ENCODE measurements around the gene CRYZ. TPM values are rescaled to one million over a fixed set of nuclear protein-coding genes. Genes with fewer than 3 reads are reported as not detected.

Gene CRYZ
- total and polyA plus RNA-seq, 2 donors (not counting 3 experiments of a cell fraction or from before 2014, with no cell fraction given): 24.5 to 32.7 TPM

GRCh38 chr1:74715806-74716205 lies 17.0 kb downstream of the CRYZ start:
- Histone ChIP-seq H3K79me2 (ENCODE audit: control insufficient read depth, insufficient read depth, low read length) (no peaks in the 10 kb centered on the region), H3K4me1 (ENCODE audit: control insufficient read depth, extremely low read depth, insufficient read depth, low read length) (peaks cover 6% of the 10 kb centered on the region), H2AFZ (ENCODE audit: low read depth, low read length) (no peak overlapping the region), H3K4me3 (replicated peaks in 1 of 3; ENCODE audit: insufficient read depth in 1 of 3, low read depth in 1 of 3, low read length in 3 of 3) (no peak overlapping the region), H3K27ac (ENCODE audit: insufficient read depth, low read depth, low read length) (no peak overlapping the region), H3K9ac (replicated peaks; ENCODE audit: extremely low read depth, insufficient read depth, low read length) (no peak overlapping the region), H3K4me2 (ENCODE audit: insufficient read depth, low read length) (no peak overlapping the region), H4K20me1 (replicated peaks; ENCODE audit: control insufficient read depth, extremely low read depth, insufficient read depth, low read length) (no peaks in the 10 kb centered on the region), H3K9me3 (replicated peaks; ENCODE audit: control insufficient read depth, insufficient read depth, low read length) (no peaks in the 10 kb centered on the region), H3K36me3 (ENCODE audit: control insufficient read depth in 2 of 2, extremely low read depth in 1 of 2, insufficient read depth in 2 of 2, low read length in 2 of 2) (peaks cover 0 to 7% of the 10 kb centered on the region in 2 experiments), H3K27me3 (ENCODE audit: control insufficient read depth in 2 of 2, insufficient read depth in 2 of 2, low read length in 2 of 2) (no peaks in the 10 kb centered on the region), H3K9me1 (replicated peaks; ENCODE audit: control insufficient read depth, extremely low read depth, insufficient read depth, low read length) (no peaks in the 10 kb centered on the region)
- POLR2A ChIA-PET: no interaction called here
- DNase-seq (ENCODE audit: low read depth, low spot score) (no peak), FAIRE-seq (no peak)
- intact Hi-C loops (cut with micrococcal nuclease): no loop called here
- TF ChIP-seq POLR2A (IDR thresholded peaks at IDR 0.05; ENCODE audit: low read depth, low read length) (no peak), EZH2 (IDR thresholded peaks at IDR 0.05; ENCODE audit: borderline replicate concordance, low read depth, low read length, severe bottlenecking) (no peak), FOS (IDR thresholded peaks at IDR 0.05; ENCODE audit: borderline replicate concordance, insufficient read depth, low read length) (no peak), MYC (IDR thresholded peaks at IDR 0.05; ENCODE audit: low read depth, low read length) (no peak), GATA2 (IDR thresholded peaks at IDR 0.05; ENCODE audit: insufficient read depth, insufficient read length, low read depth, low read length) (no peak), POLR2AphosphoS5 (IDR thresholded peaks at IDR 0.05; ENCODE audit: insufficient read depth, low read depth, low read length) (no peak)
- TF ChIP-seq, protein P1, sequence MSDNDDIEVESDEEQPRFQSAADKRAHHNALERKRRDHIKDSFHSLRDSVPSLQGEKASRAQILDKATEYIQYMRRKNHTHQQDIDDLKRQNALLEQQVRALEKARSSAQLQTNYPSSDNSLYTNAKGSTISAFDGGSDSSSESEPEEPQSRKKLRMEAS (IDR thresholded peaks at IDR 0.05; ENCODE audit: insufficient read depth, insufficient read length): no peak
- TF ChIP-seq, protein P2, sequence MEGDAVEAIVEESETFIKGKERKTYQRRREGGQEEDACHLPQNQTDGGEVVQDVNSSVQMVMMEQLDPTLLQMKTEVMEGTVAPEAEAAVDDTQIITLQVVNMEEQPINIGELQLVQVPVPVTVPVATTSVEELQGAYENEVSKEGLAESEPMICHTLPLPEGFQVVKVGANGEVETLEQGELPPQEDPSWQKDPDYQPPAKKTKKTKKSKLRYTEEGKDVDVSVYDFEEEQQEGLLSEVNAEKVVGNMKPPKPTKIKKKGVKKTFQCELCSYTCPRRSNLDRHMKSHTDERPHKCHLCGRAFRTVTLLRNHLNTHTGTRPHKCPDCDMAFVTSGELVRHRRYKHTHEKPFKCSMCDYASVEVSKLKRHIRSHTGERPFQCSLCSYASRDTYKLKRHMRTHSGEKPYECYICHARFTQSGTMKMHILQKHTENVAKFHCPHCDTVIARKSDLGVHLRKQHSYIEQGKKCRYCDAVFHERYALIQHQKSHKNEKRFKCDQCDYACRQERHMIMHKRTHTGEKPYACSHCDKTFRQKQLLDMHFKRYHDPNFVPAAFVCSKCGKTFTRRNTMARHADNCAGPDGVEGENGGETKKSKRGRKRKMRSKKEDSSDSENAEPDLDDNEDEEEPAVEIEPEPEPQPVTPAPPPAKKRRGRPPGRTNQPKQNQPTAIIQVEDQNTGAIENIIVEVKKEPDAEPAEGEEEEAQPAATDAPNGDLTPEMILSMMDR (IDR thresholded peaks at IDR 0.05; ENCODE audit: extremely low read depth in 1 of 2, insufficient read depth in 1 of 2, low read depth in 1 of 2, low read length in 2 of 2): no peak
- dilution Hi-C loops (cut with MboI; ENCODE audit: extremely low pct_ligation_motif_present, low sequenced_read_pairs): no loop called here
- no TSS peak for BruUV-seq (replicated peaks)
- CTCF ChIA-PET: no interaction called here

Measured in endothelial cell of umbilical vein (primary cell).